Epithelial cell of proximal tubule (primary cell): Measurements from ENCODE around the gene TFDP1. TPM values are rescaled to one million over a fixed set of nuclear protein-coding genes. Genes with fewer than 3 reads are reported as not detected.

Experiments
- DNase-seq: peaks from one replicate; pipeline ENCODE4 v3.0.0-alpha.2; 2011; ENCODE audit warnings: low read depth
- H3K4me3 ChIP-seq: 2 replicates; pipeline ENCODE4 v1.5.1; 2011; ENCODE audit warnings: low read depth, mild to moderate bottlenecking, low read length
- CTCF ChIP-seq: conservative IDR thresholded peaks from 2 replicates; pipeline ENCODE4 v1.5.1; 2012; ENCODE audit warnings: low read depth, mild to moderate bottlenecking, low read length
- total RNA-seq: library from RNA; depleted of rRNA; stranded (reverse); fragments of >200 nt; gene quantifications from 2 replicates; pipeline ENCODE4 v1.2.3, GENCODE V29; 2015

TFDP1 gene
- total RNA-seq, 1 donor from 2014 or later, result 105 TPM

DNA sequence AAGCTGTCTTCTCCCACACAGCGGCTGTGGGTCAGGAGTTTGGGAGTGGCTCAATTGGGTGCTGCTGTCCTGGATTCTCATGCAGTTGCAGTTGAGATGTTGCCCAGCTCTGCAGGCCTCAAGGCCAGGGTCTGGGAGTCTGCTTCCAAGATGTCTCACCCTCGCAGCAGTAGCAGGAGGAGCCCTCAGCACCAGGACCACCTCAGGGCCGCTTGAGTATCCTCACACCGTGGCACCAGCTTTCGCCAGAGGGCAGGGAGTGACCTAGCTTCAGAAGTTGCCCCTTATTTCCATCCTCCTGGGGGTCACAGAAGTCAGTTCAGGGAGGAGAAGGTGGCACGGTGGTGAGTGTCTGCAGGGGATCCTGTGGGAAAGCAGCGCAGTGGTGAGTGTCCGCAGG, 20.9 kb downstream of the TFDP1 start:
- TF ChIP-seq CTCF, result no peak
- H3K4me3 ChIP-seq, result no peak overlapping the region
- no peak for DNase-seq

GRCh38 chr13:113605866-113606438, 21.4 kb downstream of the TFDP1 start:
- H3K4me3 ChIP-seq, result no peak overlapping the region
- TF ChIP-seq CTCF, result no peak
- no peak for DNase-seq

DNA sequence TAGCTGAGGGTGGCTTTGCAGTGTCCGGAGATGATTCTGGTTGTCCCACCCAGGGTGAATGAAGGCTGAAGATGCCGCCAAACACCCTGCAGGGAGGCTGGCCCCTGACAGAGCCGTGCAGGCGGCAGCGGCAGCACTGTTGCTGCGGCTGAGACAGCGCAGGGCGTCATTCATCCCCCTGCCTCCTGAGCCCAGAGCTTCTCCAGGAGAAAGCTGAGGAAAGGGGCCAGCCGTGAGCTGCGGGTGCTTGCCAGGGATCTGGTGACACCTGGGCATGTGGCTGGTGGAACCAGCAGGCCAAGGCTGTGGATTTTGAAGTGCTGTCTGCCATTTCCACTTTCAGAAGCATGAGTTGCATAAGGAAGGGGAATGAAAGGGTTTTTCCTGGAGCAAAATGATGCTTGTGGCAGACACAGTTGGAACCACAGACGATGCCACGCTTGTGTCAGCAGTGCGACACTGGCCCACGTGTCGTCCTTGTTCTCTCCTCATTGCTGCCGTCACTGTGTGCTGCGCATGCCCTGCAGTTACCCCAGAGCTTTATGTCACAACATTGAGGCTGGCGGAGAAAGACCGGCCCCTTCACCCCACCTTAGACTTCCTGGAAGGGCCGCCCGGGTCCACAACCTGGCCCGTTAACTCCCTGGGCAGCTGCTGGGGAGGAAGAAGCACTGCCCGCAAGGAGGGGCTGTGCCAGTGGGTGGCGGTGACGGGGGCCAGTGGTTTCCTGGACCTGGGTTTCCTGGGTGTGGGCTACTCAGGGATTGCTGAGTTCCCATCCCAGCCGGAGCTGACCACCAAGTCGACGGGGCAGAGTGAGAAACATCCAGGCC, 22.7 kb downstream of the TFDP1 start:
- TF ChIP-seq CTCF, result no peak
- no peak for DNase-seq
- no peak overlapping the region for H3K4me3 ChIP-seq

- no peak for DNase-seq
- TF ChIP-seq CTCF, result no peak
- H3K4me3 ChIP-seq, result no peak overlapping the region
These were observed 23.5 kb downstream of the TFDP1 start for GRCh38 chr13:113607889-113608635.

- DNase-seq, result no peak
- no peak overlapping the region for H3K4me3 ChIP-seq
- TF ChIP-seq CTCF, result no peak
These were observed 24.5 kb downstream of the TFDP1 start for GRCh38 chr13:113608967-113609533.

GRCh38 chr13:113609616-113610015, 25.1 kb downstream of the TFDP1 start:
- no peak for TF ChIP-seq CTCF
- DNase-seq, result no peak
- no peak overlapping the region for H3K4me3 ChIP-seq
